Activated T-helper 17 cell treated with anti-CD3 and anti-CD28 coated beads, Interleukin-2, amount 50 U/mL, for 72 hours (primary cell): ENCODE measurements around the gene METTL25B. TPM values are rescaled to one million over a fixed set of nuclear protein-coding genes. Genes with fewer than 3 reads are reported as not detected.

Experiments used
- ATAC-seq: fragments of 150-1000 bp; cut with Tn5 transposase; replicated peaks from 2 replicates; pipeline ENCODE4 v1.10.0; 2021; ENCODE audit warnings: mild to moderate bottlenecking, moderate library complexity
- H3K27ac Mint-ChIP-seq: one replicate; pipeline ENCODE4 v1.8.0; 2022; ENCODE audit warnings: mixed read lengths
- H3K27me3 Mint-ChIP-seq: one replicate; pipeline ENCODE4 v1.8.0; 2022; ENCODE audit warnings: mixed read lengths
- H3K36me3 Mint-ChIP-seq: one replicate; pipeline ENCODE4 v1.8.0; 2022; ENCODE audit warnings: low read depth, mild to moderate bottlenecking, mixed read lengths
- H3K4me1 Mint-ChIP-seq: one replicate; pipeline ENCODE4 v1.8.0; 2022; ENCODE audit warnings: mixed read lengths
- H3K4me3 Mint-ChIP-seq: one replicate; pipeline ENCODE4 v1.8.0; 2022; ENCODE audit warnings: mild to moderate bottlenecking, mixed read lengths
- H3K9me3 Mint-ChIP-seq: one replicate; pipeline ENCODE4 v1.8.0; 2022; ENCODE audit warnings: mixed read lengths
- total RNA-seq, 2 donors: library from RNA; stranded (reverse); gene quantifications; one replicate each; pipeline ENCODE4 v1.2.3, GENCODE V29; 2022

Gene METTL25B
- total RNA-seq, 2 donors from 2014 or later: 29.0 to 51.6 TPM

DNA sequence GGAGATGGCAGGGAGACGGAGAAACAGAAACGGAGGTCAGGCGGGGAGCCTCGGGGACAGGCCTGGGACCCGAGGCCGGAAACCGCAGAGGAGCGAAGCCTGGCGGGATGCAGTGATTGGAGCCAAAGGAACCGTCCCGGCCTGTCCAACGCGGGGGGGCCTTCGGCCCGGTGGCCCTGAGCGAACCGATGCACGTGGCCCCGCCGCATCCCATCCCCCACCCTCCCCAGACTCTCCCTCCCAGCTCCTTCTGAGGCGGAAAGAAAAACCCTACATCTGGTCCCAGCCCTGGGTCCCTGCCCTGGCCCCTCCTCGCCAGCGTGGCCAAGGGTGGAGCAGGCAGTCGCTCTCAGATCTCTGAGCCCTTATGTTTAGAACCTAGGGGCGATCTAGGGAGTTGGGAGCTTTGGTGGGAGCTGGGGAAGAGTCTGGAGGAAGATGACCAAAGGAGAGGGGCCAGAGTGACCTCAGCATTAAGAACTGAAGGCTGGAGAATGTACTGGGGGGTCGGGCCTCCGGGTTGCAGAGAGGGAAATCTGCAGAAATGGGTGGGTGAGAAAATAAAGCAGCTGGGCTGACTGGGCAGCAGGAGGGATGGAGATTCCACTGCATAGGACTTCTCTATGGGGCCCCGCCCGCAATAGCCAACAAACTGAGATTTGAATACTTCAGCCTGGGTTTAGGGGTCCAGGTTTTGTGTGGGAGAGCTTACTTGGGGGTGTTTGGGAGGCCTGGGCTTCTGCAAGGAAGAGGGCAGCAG is 21.4 kb upstream of the METTL25B start:
- peak overlapping the region; percentile 85 for H3K4me3 Mint-ChIP-seq
- peaks cover 12% of the 10 kb centered on the region for H3K27me3 Mint-ChIP-seq
- no peak for ATAC-seq
- peaks cover 11% of the 10 kb centered on the region for H3K4me1 Mint-ChIP-seq
- no peaks in the 10 kb centered on the region for H3K9me3 Mint-ChIP-seq
- peak overlapping the region; percentile 89 for H3K27ac Mint-ChIP-seq
- H3K36me3 Mint-ChIP-seq: no peaks in the 10 kb centered on the region

DNA sequence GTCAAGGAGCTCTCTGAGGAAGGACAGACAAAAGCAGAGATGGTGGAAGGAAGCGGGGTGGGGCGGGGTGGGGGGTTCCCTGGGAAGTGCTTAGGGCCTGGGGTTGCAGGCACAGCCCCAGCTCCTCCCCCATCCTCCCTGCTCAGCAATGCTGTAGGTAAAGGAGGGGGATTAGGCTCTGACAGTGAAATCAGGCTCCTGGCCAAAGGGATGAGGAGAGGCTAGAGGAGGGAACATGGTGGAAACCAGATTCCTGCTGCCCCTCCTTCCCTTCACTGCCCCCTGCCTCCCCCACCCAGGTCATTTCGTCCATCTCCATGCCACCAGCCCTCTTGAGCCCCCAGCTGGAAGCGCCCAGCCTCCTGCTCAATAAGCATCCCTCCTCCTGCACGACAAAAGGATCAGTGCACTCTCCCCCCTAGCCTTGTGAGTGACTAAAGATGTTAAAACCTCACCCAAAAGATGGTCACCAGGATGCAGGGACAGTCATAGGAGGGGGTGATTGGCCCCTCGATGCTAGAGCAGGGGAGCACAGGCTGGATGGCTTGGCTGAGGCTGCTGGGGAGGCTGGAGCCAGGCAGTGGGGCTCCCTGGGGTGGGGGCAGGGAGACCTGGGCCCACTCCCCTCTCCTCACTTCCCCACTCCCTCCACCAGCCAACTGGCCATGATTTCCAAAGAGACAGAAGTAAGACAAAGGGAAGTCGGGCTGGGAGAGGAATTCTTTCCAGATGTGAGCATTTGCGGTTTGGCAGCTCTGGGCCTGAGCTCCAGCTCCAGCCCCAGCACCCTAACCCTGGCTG is 20.7 kb upstream of the METTL25B start:
- no peak for ATAC-seq
- Mint-ChIP-seq H3K27ac (peak overlapping the region; percentile 42), H3K4me1 (peaks cover 11% of the 10 kb centered on the region), H3K27me3 (peaks cover 12% of the 10 kb centered on the region), H3K36me3 (no peaks in the 10 kb centered on the region), H3K4me3 (peak overlapping the region; percentile 85), H3K9me3 (no peaks in the 10 kb centered on the region)

DNA sequence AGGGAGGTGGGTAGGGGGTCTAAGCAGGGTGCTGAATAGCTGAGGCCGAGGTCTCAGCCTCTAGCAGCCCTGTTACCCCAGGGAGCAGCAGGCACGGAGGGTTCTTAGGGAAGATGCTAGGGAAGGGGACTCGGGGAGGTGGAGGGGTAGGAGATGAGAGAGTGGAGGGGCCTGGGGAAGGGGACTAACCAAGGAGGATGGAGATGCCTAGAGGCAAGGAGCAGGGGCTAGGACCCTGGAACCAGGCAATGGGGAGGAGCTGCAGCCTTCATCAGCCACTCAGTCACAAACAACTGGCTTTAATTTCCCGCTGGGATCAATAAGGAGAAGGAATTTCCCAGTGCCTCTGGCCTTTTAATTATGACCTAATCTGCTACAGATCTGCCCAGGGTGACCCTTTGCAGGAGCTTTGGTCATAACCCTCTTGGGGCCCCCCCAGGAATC is 20.0 kb upstream of the METTL25B start:
- no peak overlapping the region for H3K27ac Mint-ChIP-seq
- H3K4me1 Mint-ChIP-seq: peaks cover 11% of the 10 kb centered on the region
- peaks cover 9% of the 10 kb centered on the region for H3K27me3 Mint-ChIP-seq
- H3K4me3 Mint-ChIP-seq: no peak overlapping the region
- H3K36me3 Mint-ChIP-seq: no peaks in the 10 kb centered on the region
- ATAC-seq: no peak
- H3K9me3 Mint-ChIP-seq: no peaks in the 10 kb centered on the region

DNA sequence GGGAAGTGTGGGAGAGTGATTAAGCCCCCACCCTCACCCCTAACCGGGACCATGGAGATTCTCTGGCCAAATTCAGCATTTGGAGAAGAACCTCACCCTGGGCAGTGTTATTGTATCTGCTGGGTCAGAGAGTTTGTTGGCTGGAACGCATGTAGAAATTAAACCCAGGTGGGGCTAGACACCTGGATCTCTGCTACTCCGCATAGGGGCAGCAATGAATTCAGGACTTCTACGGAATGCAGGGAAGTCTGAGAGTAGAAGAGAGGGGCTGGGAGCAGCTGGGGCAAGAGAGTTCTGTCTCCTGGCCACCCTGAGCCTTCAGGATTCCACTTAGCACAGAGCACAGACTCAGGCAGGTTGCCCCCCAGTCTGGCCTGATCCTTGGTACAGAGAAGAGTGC is 19.2 kb upstream of the METTL25B start:
- Mint-ChIP-seq H3K4me1 (peaks cover 11% of the 10 kb centered on the region), H3K27me3 (peaks cover 6% of the 10 kb centered on the region), H3K27ac (peak overlapping the region; percentile 15), H3K36me3 (no peaks in the 10 kb centered on the region), H3K9me3 (no peaks in the 10 kb centered on the region), H3K4me3 (no peak overlapping the region)
- ATAC-seq: no peak

DNA sequence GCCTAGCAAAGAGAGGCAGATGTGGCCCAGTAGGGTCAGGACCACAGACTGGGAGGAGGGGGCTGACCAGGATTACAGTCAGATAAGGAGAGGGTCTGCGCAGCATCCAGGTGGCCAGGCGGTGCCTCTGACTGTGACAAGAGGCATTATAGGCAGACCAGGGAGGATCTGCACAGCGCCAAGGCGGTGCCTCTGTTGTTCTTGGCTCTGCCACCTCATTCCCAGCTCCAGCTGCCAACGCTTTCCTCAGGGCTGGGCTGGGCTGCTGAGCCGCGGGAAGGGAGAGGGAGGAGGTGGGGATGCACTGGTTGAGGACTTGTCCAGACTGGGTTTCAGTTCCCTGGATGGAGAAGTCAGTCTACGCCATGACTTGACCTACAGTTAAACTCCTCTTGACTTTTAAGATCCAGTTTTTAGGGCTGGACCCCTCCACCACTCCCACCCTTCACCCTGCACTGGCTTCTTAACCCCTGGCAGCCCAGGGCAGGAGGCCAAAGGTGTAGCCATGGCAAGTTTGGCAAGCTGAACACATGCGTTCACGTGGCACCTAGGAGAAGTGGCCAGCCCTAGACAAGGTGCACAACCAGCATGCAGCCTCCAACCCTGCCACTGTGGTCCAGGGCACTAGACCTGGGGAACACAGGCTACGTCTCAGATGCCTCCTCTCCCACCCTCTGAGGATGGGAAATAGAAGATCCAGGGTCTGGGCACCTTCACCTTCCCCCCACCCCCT is 18.3 kb upstream of the METTL25B start:
- H3K4me3 Mint-ChIP-seq: no peak overlapping the region

DNA sequence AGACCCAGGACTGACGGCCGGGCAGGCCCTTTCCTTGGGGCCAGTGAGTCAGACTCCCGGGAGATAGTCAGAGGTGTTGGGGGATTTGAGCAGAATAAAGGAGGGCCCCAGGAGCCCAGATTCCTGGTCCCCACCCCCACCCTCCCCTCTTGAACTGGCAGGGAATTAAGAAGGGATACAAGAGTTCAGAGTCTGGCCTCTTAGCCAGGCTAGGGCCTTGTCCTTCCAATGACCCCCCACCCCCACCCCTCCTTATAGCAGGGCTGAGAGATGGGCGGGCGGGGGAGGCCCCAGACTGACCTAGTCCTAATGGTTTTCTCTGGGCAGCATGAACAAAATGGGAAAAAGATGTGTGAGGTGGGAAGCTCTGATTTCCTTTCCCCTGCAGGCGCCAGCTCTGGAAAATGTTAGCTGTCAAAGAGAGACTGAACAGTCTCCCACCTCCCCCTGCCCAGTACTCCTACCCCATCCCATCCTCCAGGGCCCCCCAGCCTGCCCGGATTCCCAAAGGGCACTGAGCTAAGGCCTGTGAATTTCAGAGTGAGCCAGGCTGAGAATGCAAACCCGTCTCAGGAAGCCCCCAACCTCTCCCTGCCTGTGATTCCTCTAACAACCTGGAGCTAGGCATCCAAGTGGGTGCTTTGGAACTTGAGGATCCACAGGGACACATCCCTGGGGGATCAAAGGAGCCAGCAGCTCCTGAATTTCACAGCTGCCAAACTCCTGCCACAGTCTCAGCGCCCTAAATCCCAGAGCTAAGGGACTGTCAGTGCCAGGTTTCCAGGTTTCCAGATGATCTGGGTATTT is 17.1 kb upstream of the METTL25B start:
- Mint-ChIP-seq H3K4me1 (peaks cover under 1% of the 10 kb centered on the region), H3K36me3 (peaks cover 5% of the 10 kb centered on the region), H3K27ac (no peak overlapping the region), H3K4me3 (no peak overlapping the region), H3K9me3 (no peaks in the 10 kb centered on the region), H3K27me3 (no peaks in the 10 kb centered on the region)
- no peak for ATAC-seq

More for the DNA sequence above, 18.3 kb upstream of the METTL25B start:
- peaks cover 6% of the 10 kb centered on the region for H3K4me1 Mint-ChIP-seq
- ATAC-seq: no peak
- no peaks in the 10 kb centered on the region for H3K9me3 Mint-ChIP-seq
- H3K36me3 Mint-ChIP-seq: no peaks in the 10 kb centered on the region
- peak overlapping the region; percentile 15 for H3K27ac Mint-ChIP-seq
- no peaks in the 10 kb centered on the region for H3K27me3 Mint-ChIP-seq

DNA sequence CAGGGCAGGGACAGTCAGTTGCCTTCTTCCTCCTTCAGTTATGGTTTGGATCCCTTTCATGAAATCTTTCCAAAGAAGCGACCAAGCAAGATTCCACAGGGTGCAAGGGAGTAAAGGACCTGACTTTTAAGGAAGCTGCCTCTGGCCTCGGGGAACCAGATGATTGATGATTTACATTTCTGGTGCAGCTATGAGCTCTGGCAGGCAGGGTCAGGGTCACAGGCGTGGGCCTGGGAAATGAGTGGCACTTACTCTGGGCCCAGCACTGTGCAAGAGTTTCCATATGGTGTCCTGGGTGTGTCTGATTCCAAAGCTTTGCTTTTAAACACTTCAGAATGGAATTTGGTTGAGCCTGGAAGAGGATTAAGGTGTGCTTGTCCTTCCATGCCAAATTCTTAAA is 15.6 kb upstream of the METTL25B start:
- Mint-ChIP-seq H3K9me3 (no peaks in the 10 kb centered on the region), H3K36me3 (peaks cover 15% of the 10 kb centered on the region), H3K4me3 (no peak overlapping the region), H3K27ac (no peak overlapping the region), H3K27me3 (no peaks in the 10 kb centered on the region), H3K4me1 (peaks cover 6% of the 10 kb centered on the region)
- no peak for ATAC-seq

DNA sequence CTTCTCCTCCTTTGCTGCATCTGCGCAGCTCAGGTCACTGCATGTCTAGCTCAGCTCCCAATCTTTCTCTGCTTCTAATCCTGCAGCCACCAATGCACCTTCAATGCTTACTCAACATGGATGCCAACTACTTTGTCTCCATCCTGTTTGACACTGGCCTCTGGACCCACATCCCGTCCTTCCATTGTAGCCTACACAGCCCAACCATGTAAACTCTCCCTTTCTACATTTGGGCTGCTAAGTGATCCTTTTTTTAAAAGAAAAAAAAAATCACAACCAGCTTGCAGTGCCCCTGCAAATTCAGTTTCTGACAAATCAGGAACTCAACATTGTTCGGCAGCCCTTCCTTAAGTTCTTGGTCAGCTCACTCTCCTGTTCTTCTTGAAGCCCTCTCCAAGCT is 13.4 kb upstream of the METTL25B start:
- no peaks in the 10 kb centered on the region for H3K27me3 Mint-ChIP-seq
- H3K36me3 Mint-ChIP-seq: peaks cover 15% of the 10 kb centered on the region
- H3K27ac Mint-ChIP-seq: peak overlapping the region; percentile 66
- no peak for ATAC-seq
- no peak overlapping the region for H3K4me3 Mint-ChIP-seq
- no peaks in the 10 kb centered on the region for H3K9me3 Mint-ChIP-seq
- peaks cover 6% of the 10 kb centered on the region for H3K4me1 Mint-ChIP-seq

DNA sequence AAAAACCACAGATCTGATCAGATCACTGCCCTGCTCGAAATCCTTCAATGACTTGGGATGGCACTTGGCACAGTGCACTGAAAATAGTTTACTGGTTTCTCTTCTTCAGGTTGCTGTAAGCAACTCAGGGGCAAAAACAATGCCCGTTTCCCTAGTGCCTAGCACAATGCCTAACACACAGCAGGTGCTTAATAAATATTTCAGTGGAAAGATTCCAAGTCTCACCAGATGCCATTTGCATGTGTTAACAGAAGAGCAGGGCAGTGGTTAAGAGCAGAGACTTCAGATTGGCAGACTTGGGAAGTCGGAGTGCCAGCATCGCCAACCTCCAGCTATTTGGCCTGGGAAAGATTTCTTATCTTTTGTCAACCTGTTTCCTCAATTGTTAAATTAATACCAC is 10.9 kb upstream of the METTL25B start:
- Mint-ChIP-seq H3K4me3 (no peak overlapping the region), H3K9me3 (no peaks in the 10 kb centered on the region), H3K4me1 (peaks cover 6% of the 10 kb centered on the region), H3K36me3 (peaks cover 15% of the 10 kb centered on the region), H3K27me3 (no peaks in the 10 kb centered on the region), H3K27ac (no peak overlapping the region)
- ATAC-seq: no peak

DNA sequence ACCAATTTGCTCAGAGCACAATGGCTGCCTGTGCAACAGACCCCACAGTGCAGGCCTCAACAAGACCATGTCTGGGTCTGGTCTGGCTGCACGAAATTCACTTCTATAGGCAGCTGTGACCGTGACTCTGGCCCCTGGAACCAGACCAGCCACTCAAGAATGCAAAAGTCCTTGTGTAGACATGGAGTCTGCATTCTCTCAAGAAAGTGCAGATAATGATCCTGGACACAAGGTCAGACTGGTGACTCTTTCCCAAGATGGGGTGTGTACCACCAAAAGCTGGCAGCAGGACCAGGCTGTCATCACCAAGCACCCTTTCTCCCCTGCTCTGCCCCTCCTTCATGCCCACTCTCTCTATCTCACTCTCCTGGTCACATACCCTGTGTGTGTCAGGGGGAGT is 7.1 kb upstream of the METTL25B start:
- Mint-ChIP-seq H3K4me3 (peak overlapping the region; percentile 41), H3K4me1 (peaks cover 16% of the 10 kb centered on the region), H3K36me3 (peaks cover 12% of the 10 kb centered on the region), H3K27ac (peak overlapping the region; percentile 81), H3K27me3 (no peaks in the 10 kb centered on the region), H3K9me3 (no peaks in the 10 kb centered on the region)
- ATAC-seq: peak; percentile 15

DNA sequence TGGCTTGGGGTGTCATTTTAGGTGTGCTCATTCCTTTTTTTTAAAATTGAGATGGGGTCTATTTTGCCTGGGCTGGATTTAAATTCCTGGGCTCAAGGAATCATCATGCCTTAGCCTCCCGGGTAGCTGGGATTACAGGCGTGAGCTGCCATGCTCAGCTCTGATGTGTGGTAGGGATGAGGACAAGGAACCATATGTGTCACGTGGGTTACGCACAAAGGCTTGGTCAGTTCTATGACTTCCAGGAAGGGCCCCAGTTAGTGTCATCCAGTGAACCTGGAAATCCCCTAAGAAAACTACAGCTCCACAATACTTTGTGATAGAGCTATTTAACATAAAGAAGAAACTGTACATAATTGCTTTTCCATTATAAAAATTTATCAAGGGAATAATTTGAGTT is 6.7 kb upstream of the METTL25B start:
- Mint-ChIP-seq H3K4me3 (peak overlapping the region; percentile 41), H3K27ac (peak overlapping the region; percentile 81), H3K36me3 (peaks cover 8% of the 10 kb centered on the region), H3K4me1 (peaks cover 16% of the 10 kb centered on the region), H3K27me3 (no peaks in the 10 kb centered on the region), H3K9me3 (no peaks in the 10 kb centered on the region)
- ATAC-seq: peak; percentile 77

DNA sequence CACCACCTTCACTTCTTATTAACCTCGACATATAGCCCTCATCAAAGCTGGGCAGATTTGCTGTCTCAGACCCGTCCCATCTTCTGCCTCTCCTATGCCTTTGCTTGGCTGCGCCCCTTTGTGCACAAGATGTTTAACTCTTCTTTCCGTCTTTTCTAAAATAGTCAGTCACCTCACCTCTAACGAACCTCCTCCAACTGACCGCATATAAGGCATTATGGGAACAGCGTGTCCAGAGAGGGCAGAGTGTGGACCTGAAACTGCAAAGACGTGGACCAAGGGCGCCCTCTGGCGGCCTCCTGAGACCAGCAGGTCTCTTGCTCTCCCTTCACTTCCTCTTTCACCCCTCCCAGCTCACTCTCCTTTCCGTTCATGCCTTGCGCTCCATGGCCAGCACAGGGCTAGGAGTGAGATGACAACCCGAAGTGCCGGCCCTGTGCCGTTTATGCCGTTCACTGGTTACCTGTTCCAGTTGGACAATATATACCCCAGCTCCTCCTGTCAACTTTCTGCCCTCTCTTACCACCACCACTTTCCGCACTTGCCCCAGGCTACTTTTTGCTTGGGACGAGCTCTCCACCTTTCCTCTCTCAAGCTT is 2.5 kb upstream of the METTL25B start:
- Mint-ChIP-seq H3K36me3 (no peaks in the 10 kb centered on the region), H3K27ac (no peak overlapping the region), H3K27me3 (no peaks in the 10 kb centered on the region), H3K9me3 (no peaks in the 10 kb centered on the region), H3K4me3 (no peak overlapping the region), H3K4me1 (peaks cover 24% of the 10 kb centered on the region)
- ATAC-seq: peak; percentile 35

DNA sequence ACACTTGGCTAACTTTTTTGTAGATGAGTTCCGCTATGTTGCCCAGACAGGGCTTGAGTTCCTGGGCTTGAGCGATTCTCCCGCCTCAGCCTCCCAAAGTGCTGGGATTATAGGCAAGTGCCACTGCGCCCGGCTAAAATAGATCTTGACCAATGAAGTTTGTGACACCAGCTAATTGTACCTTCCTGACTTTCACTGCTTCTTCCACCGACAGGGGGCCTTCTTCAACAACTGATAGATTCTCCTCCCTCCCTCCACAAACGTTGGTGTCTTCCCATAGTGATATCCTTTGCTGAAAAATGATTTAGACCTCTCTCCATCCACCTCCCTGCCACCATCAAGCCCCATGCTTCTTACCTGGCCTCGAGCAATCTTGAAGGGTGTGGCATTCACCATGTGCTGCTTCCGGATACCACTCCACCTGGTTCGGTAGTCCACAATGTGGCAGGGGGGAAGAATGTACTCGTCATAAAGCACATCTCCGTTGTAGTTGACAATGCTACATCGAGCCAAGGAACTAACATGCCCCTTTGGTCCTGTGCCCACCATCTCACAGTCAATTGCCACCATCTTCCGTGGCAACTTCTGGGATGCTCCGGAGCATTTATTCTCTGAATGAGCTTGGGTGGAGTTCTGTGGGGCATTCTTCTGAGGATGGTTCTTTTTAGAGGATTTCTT is 1.6 kb upstream of the METTL25B start:
- Mint-ChIP-seq H3K9me3 (no peaks in the 10 kb centered on the region), H3K4me3 (no peak overlapping the region), H3K36me3 (no peaks in the 10 kb centered on the region), H3K27ac (no peak overlapping the region), H3K4me1 (peaks cover 27% of the 10 kb centered on the region), H3K27me3 (no peaks in the 10 kb centered on the region)
- no peak for ATAC-seq
